ENCODE results near the gene HOXB7.

HOXB7 gene

GRCh38 chr17:48646183-48647102 lies 35.6 kb upstream of the HOXB7 start:
- DNase-seq, result no peak
- no peaks in the 10 kb centered on the region for H3K36me3 ChIP-seq
- H3K27me3 ChIP-seq, result peaks cover 0 to 92% of the 10 kb centered on the region in 2 donors
- H3K27ac ChIP-seq, result no peak overlapping the region
- TF ChIP-seq, protein P1, sequence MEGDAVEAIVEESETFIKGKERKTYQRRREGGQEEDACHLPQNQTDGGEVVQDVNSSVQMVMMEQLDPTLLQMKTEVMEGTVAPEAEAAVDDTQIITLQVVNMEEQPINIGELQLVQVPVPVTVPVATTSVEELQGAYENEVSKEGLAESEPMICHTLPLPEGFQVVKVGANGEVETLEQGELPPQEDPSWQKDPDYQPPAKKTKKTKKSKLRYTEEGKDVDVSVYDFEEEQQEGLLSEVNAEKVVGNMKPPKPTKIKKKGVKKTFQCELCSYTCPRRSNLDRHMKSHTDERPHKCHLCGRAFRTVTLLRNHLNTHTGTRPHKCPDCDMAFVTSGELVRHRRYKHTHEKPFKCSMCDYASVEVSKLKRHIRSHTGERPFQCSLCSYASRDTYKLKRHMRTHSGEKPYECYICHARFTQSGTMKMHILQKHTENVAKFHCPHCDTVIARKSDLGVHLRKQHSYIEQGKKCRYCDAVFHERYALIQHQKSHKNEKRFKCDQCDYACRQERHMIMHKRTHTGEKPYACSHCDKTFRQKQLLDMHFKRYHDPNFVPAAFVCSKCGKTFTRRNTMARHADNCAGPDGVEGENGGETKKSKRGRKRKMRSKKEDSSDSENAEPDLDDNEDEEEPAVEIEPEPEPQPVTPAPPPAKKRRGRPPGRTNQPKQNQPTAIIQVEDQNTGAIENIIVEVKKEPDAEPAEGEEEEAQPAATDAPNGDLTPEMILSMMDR (IDR thresholded peaks at IDR 0.05), result no peak
- H3K4me1 ChIP-seq, result peaks cover 0 to 20% (median 14%) of the 10 kb centered on the region in 4 donors
- intact Hi-C loops (cut with DNase I; ENCODE audit: low total_unique reads), result no loop called here
- H3K4me3 ChIP-seq, result no peak overlapping the region
- no peaks in the 10 kb centered on the region for H3K9me3 ChIP-seq

GRCh38 chr17:48645639-48646182 lies 34.9 kb upstream of the HOXB7 start:
- Histone ChIP-seq H3K27me3 (peaks cover 0 to 96% of the 10 kb centered on the region in 2 donors), H3K4me1 (peaks cover 0 to 20% (median 14%) of the 10 kb centered on the region in 4 donors), H3K36me3 (no peaks in the 10 kb centered on the region), H3K4me3 (no peak overlapping the region), H3K9me3 (no peaks in the 10 kb centered on the region), H3K27ac (no peak overlapping the region)
- DNase-seq, result no peak
- TF ChIP-seq, protein P1 (IDR thresholded peaks at IDR 0.05), result no peak
- intact Hi-C loops (cut with DNase I; ENCODE audit: low total_unique reads), result no loop called here

GRCh38 chr17:48644910-48645557 lies 34.2 kb upstream of the HOXB7 start:
- Histone ChIP-seq H3K27me3 (peaks cover 0 to 94% of the 10 kb centered on the region in 2 donors), H3K4me3 (no peak overlapping the region), H3K4me1 (peaks cover 0 to 20% (median 14%) of the 10 kb centered on the region in 4 donors), H3K9me3 (no peaks in the 10 kb centered on the region), H3K27ac (no peak overlapping the region), H3K36me3 (no peaks in the 10 kb centered on the region)
- intact Hi-C loops (cut with DNase I; ENCODE audit: low total_unique reads), result no loop called here
- TF ChIP-seq, protein P1 (IDR thresholded peaks at IDR 0.05), result no peak
- no peak for DNase-seq

DNA sequence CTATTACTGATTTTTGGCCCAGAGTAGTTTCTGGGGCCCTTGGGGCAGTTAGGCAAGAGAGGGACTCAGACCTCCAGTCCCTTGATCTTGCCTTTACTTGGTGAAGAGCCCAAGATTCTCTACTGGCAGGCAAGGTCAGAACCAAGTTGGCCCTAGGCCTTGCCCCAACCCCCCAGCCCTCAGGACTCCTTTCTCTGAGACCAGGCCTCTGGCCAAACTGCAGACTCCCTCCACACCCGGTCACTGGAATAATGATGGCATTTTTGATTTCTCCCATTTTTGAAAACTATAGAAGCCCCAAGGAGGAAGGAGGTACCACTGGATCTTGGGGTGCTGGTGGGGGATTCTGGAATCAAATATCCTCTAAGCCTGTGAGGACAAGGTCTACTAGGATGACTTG lies 33.3 kb upstream of the HOXB7 start:
- TF ChIP-seq, protein P1 (IDR thresholded peaks at IDR 0.05), result no peak
- Histone ChIP-seq H3K9me3 (no peaks in the 10 kb centered on the region), H3K4me1 (peaks cover 0 to 20% (median 14%) of the 10 kb centered on the region in 4 donors), H3K27me3 (peaks cover 0 to 97% of the 10 kb centered on the region in 2 donors), H3K36me3 (no peaks in the 10 kb centered on the region), H3K27ac (no peak overlapping the region), H3K4me3 (no peak overlapping the region)
- no peak for DNase-seq
- intact Hi-C loops (cut with DNase I; ENCODE audit: low total_unique reads), result no loop called here

GRCh38 chr17:48643697-48644012 lies 32.8 kb upstream of the HOXB7 start:
- Histone ChIP-seq H3K4me3 (no peak overlapping the region), H3K9me3 (no peaks in the 10 kb centered on the region), H3K27me3 (peaks cover 0 to 97% of the 10 kb centered on the region in 2 donors), H3K36me3 (no peaks in the 10 kb centered on the region), H3K4me1 (peaks cover 0 to 20% (median 14%) of the 10 kb centered on the region in 4 donors), H3K27ac (no peak overlapping the region)
- TF ChIP-seq, protein P1 (IDR thresholded peaks at IDR 0.05), result no peak
- DNase-seq, result no peak
- intact Hi-C loops (cut with DNase I; ENCODE audit: low total_unique reads), result no loop called here
